Activated T-cell treated with anti-CD3 and anti-CD28 coated beads, Interleukin-2, amount 50 U/mL, for 1 hour (primary cell): ENCODE measurements around the gene SPECC1L.

Source experiments
- DNase-seq: peaks from one replicate; pipeline ENCODE4 v3.0.0-alpha.2; 2020

SPECC1L gene

GRCh38 chr22:24323695-24324094, 53.1 kb downstream of the SPECC1L start:
- no peak for DNase-seq

- DNase-seq: no peak
Measured at GRCh38 chr22:24324137-24324536, 53.5 kb downstream of the SPECC1L start.

- DNase-seq: no peak
Measured at GRCh38 chr22:24325105-24325757, 54.6 kb downstream of the SPECC1L start.

- DNase-seq: no peak
Measured at GRCh38 chr22:24326266-24326665, 55.6 kb downstream of the SPECC1L start.

- no peak for DNase-seq
Measured at GRCh38 chr22:24327832-24328231, 57.2 kb downstream of the SPECC1L start.

- no peak for DNase-seq
Measured at GRCh38 chr22:24329453-24329852, 58.8 kb downstream of the SPECC1L start.

GRCh38 chr22:24330636-24331035, 60.0 kb downstream of the SPECC1L start:
- no peak for DNase-seq

- DNase-seq: no peak
Measured at GRCh38 chr22:24331468-24332440, 61.1 kb downstream of the SPECC1L start.

- DNase-seq: no peak
Measured at GRCh38 chr22:24333301-24333700, 62.7 kb downstream of the SPECC1L start.

GRCh38 chr22:24335496-24335895, 64.9 kb downstream of the SPECC1L start:
- no peak for DNase-seq

- no peak for DNase-seq
Measured at GRCh38 chr22:24337894-24338645, 67.4 kb downstream of the SPECC1L start.

- DNase-seq: no peak
Measured at GRCh38 chr22:24338726-24339451, 68.3 kb downstream of the SPECC1L start.

GRCh38 chr22:24339452-24339747, 68.8 kb downstream of the SPECC1L start:
- no peak for DNase-seq

- no peak for DNase-seq
Measured at GRCh38 chr22:24341627-24342026, 71.0 kb downstream of the SPECC1L start.

- DNase-seq: no peak
Measured at GRCh38 chr22:24350627-24351026, 80.0 kb downstream of the SPECC1L start.

- DNase-seq: no peak
Measured at GRCh38 chr22:24353121-24353520, 82.5 kb downstream of the SPECC1L start.

- DNase-seq: no peak
Measured at GRCh38 chr22:24355574-24355973, 84.9 kb downstream of the SPECC1L start.

- no peak for DNase-seq
Measured at GRCh38 chr22:24357547-24357946, 86.9 kb downstream of the SPECC1L start.

GRCh38 chr22:24358105-24358836, 87.6 kb downstream of the SPECC1L start:
- DNase-seq: no peak

- no peak for DNase-seq
Measured at GRCh38 chr22:24359452-24360120, 89.0 kb downstream of the SPECC1L start.

GRCh38 chr22:24361976-24362646, 91.5 kb downstream of the SPECC1L start:
- no peak for DNase-seq
